Keratinocyte (primary cell): ENCODE measurements around the gene CBARP. TPM values are rescaled to one million over a fixed set of nuclear protein-coding genes. Genes with fewer than 3 reads are reported as not detected.
A peak's percentile ranks its signal among the peaks of the same experiment; 100 is the strongest.

Experiments
- DNase-seq: peaks from one replicate; pipeline ENCODE4 v3.0.0-alpha.2; 2011; ENCODE audit warnings: low read depth, missing footprints, low spot score
- FAIRE-seq: peaks from 2 replicates; lab custom pipeline; 2011; peaks lifted over from hg19 to GRCh38; lab: Jason Lieb, UNC
- H2AFZ ChIP-seq: 2 replicates; pipeline ENCODE4 v1.6.0; 2012; ENCODE audit warnings: low read length, control low read depth, inconsistent platforms; ENCODE audit not compliant: control insufficient read depth
- H3K27ac ChIP-seq: 2 replicates; pipeline ENCODE4 v1.5.1; 2011; ENCODE audit warnings: low read length; ENCODE audit not compliant: control insufficient read depth, insufficient read depth
- H3K27me3 ChIP-seq: 3 replicates; pipeline ENCODE4 v1.6.0; 2011; ENCODE audit warnings: low read length; ENCODE audit not compliant: control insufficient read depth, insufficient read depth; ENCODE audit errors: extremely low read depth
- H3K36me3 ChIP-seq, 2 experiments: 2 replicates in 1 of 2; 3 replicates in 1 of 2; pipeline ENCODE4 v1.5.1; 2011; ENCODE audit warnings: low read length in 2 of 2, mild to moderate bottlenecking in 1 of 2; ENCODE audit not compliant: control insufficient read depth in 2 of 2, insufficient read depth in 2 of 2; ENCODE audit errors: extremely low read depth in 1 of 2
- H3K4me1 ChIP-seq: 3 replicates; pipeline ENCODE4 v1.5.1; 2011; ENCODE audit warnings: low read length; ENCODE audit not compliant: control insufficient read depth, insufficient read depth; ENCODE audit errors: extremely low read depth
- H3K4me2 ChIP-seq: 3 replicates; pipeline ENCODE4 v1.6.0; 2011; ENCODE audit warnings: low read depth, low read length; ENCODE audit not compliant: control insufficient read depth, insufficient read depth; ENCODE audit errors: extremely low read depth
- H3K4me3 ChIP-seq, 3 experiments: fragments of 200-600 bp in 1 of 3; sonication (generic) in 1 of 3; 2 replicates in 2 of 3; 3 replicates in 1 of 3; pipeline ENCODE4 v1.5.1; 2011 to 2016; ENCODE audit warnings: low read length in 3 of 3, mild to moderate bottlenecking in 3 of 3, control low read depth in 2 of 3, inconsistent platforms in 1 of 3, low read depth in 1 of 3, mixed read lengths in 1 of 3, mixed run types in 1 of 3, moderate library complexity in 1 of 3; ENCODE audit not compliant: control insufficient read depth in 2 of 3, insufficient read depth in 2 of 3; ENCODE audit errors: extremely low read depth in 1 of 3
- H3K79me2 ChIP-seq: 2 replicates; pipeline ENCODE4 v1.6.0; 2012; ENCODE audit warnings: low read length; ENCODE audit not compliant: control insufficient read depth, insufficient read depth
- H3K9ac ChIP-seq: 3 replicates; pipeline ENCODE4 v1.6.0; 2011; ENCODE audit warnings: low read length; ENCODE audit not compliant: control insufficient read depth, insufficient read depth; ENCODE audit errors: extremely low read depth
- H3K9me1 ChIP-seq: 3 replicates; pipeline ENCODE4 v1.6.0; 2011; ENCODE audit warnings: low read length; ENCODE audit not compliant: control insufficient read depth, insufficient read depth; ENCODE audit errors: extremely low read depth
- H3K9me3 ChIP-seq: 2 replicates; pipeline ENCODE4 v1.5.1; 2012; ENCODE audit warnings: low read depth, low read length; ENCODE audit not compliant: control insufficient read depth
- H4K20me1 ChIP-seq: 3 replicates; pipeline ENCODE4 v1.6.0; 2011; ENCODE audit warnings: low read length; ENCODE audit not compliant: control insufficient read depth, insufficient read depth; ENCODE audit errors: extremely low read depth
- EZH2 ChIP-seq: IDR thresholded peaks from one replicate; pipeline ENCODE4 v1.6.1; 2012; ENCODE audit warnings: inconsistent platforms, mild to moderate bottlenecking, low read length, moderate library complexity
- dilution Hi-C: fragments of 300-500 bp; cut with MboI; formaldehyde crosslinking; loops from one replicate; pipeline ENCODE4 v1.7.0; 2020; ENCODE audit warnings: low sequenced_read_pairs; ENCODE audit not compliant: extremely low pct_ligation_motif_present
- polyA plus RNA-seq, 5 experiments: library from polyadenylated mRNA; depleted of rRNA in 3 of 5; stranded (reverse) in 3 of 5; stranded (forward) in 1 of 5; unstranded in 1 of 5; fragments of >200 nt; gene quantifications; 1 replicate in 1 of 5; 2 replicates in 3 of 5; 3 replicates in 1 of 5; pipeline versions ENCODE4 v1.2.1 to v1.2.3, GENCODE V29; 2011 to 2012; ENCODE audit warnings: missing spikeins in 2 of 5, low read depth in 1 of 5, low replicate concordance in 1 of 5
- TF ChIP-seq, protein P1 (sequence below), 3 experiments: IDR thresholded peaks in 1 of 3; conservative IDR thresholded peaks in 1 of 3; optimal IDR thresholded peaks in 1 of 3; 2 replicates in 2 of 3; 3 replicates in 1 of 3; pipeline versions ENCODE3 to v1.5.1; 2011; ENCODE audit warnings: low read length in 3 of 3, mild to moderate bottlenecking in 3 of 3, moderate library complexity in 2 of 3, control low read depth in 1 of 3, inconsistent platforms in 1 of 3; ENCODE audit not compliant: insufficient read depth in 2 of 3; ENCODE audit errors: extremely low read depth in 1 of 3

CBARP gene
- polyA plus RNA-seq, 1 donor (not counting 4 experiments of a cell fraction or from before 2014, with no cell fraction given), result 0.93 TPM

DNA sequence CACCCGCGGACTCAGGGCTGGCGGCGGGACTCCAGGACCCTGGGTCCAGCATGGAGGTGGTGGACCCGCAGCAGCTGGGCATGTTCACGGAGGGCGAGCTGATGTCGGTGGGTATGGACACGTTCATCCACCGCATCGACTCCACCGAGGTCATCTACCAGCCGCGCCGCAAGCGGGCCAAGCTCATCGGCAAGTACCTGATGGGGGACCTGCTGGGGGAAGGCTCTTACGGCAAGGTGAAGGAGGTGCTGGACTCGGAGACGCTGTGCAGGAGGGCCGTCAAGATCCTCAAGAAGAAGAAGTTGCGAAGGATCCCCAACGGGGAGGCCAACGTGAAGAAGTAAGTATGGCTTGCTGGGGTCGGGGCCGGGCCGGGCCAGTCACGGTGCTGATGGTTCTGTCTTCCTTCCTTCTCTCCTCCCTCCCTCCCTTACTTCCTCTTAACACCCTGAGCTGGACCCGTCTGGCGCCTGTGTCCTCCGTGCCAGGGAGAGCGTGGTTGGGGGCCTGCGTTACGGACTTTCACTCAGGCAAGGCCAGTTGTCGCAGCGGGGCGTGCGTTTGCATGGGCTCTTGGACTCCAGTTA, 30.8 kb downstream of the CBARP start:
- Histone ChIP-seq H3K4me2 (peak overlapping the region; percentile 95), H3K9me1 (no peaks in the 10 kb centered on the region), H3K9ac (peak overlapping the region; percentile 81), H3K79me2 (peaks cover 54% of the 10 kb centered on the region), H3K27ac (peak overlapping the region; percentile 67), H4K20me1 (peaks cover 11% of the 10 kb centered on the region), H2AFZ (no peak overlapping the region), H3K27me3 (no peaks in the 10 kb centered on the region), H3K4me1 (peaks cover 29% of the 10 kb centered on the region), H3K4me3 (peak overlapping the region; percentile 73 to 89 (median 79)), H3K9me3 (no peaks in the 10 kb centered on the region), H3K36me3 (peaks cover 4 to 14% of the 10 kb centered on the region in 2 experiments)
- DNase-seq (no peak), FAIRE-seq (no peak)
- no peak for TF ChIP-seq EZH2
- TF ChIP-seq, protein P1, sequence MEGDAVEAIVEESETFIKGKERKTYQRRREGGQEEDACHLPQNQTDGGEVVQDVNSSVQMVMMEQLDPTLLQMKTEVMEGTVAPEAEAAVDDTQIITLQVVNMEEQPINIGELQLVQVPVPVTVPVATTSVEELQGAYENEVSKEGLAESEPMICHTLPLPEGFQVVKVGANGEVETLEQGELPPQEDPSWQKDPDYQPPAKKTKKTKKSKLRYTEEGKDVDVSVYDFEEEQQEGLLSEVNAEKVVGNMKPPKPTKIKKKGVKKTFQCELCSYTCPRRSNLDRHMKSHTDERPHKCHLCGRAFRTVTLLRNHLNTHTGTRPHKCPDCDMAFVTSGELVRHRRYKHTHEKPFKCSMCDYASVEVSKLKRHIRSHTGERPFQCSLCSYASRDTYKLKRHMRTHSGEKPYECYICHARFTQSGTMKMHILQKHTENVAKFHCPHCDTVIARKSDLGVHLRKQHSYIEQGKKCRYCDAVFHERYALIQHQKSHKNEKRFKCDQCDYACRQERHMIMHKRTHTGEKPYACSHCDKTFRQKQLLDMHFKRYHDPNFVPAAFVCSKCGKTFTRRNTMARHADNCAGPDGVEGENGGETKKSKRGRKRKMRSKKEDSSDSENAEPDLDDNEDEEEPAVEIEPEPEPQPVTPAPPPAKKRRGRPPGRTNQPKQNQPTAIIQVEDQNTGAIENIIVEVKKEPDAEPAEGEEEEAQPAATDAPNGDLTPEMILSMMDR (optimal IDR thresholded peaks at IDR 0.05 in 1 of 3, IDR thresholded peaks at IDR 0.05 in 1 of 3, conservative IDR thresholded peaks at IDR 0.05 in 1 of 3; ENCODE audit: extremely low read depth in 1 of 3, insufficient read depth in 2 of 3, low read length in 3 of 3), result no peak
- dilution Hi-C loops, result no loop called here

DNA sequence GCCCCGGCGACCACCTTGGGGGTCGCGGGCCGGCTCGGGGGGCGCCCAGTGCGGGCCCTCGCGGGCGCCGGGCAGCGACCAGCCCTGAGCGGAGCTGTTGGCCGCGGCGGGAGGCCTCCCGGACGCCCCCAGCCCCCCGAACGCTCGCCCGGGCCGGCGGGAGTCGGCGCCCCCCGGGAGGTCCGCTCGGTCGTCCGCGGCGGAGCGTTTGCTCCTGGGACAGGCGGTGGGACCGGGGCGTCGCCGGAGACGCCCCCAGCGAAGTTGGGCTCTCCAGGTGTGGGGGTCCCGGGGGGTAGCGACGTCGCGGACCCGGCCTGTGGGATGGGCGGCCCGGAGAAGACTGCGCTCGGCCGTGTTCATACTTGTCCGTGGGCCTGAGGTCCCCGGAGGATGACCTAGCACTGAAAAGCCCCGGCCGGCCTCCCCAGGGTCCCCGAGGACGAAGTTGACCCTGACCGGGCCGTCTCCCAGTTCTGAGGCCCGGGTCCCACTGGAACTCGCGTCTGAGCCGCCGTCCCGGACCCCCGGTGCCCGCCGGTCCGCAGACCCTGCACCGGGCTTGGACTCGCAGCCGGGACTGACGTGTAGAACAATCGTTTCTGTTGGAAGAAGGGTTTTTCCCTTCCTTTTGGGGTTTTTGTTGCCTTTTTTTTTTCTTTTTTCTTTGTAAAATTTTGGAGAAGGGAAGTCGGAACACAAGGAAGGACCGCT, 31.5 kb downstream of the CBARP start:
- peak overlapping the region; percentile 73 to 89 (median 79) for H3K4me3 ChIP-seq
- peaks cover 11% of the 10 kb centered on the region for H4K20me1 ChIP-seq
- peaks cover 47% of the 10 kb centered on the region for H3K79me2 ChIP-seq
- FAIRE-seq, result no peak
- TF ChIP-seq EZH2, result no peak
- TF ChIP-seq, protein P1 (optimal IDR thresholded peaks at IDR 0.05 in 1 of 3, IDR thresholded peaks at IDR 0.05 in 1 of 3, conservative IDR thresholded peaks at IDR 0.05 in 1 of 3; ENCODE audit: extremely low read depth in 1 of 3, insufficient read depth in 2 of 3, low read length in 3 of 3), result no peak
- H3K4me2 ChIP-seq, result peak overlapping the region; percentile 95
- H3K4me1 ChIP-seq, result peaks cover 26% of the 10 kb centered on the region
- H3K27ac ChIP-seq, result peak overlapping the region; percentile 67
- H2AFZ ChIP-seq, result no peak overlapping the region
- no peak for DNase-seq
- dilution Hi-C loops, result no loop called here
- no peaks in the 10 kb centered on the region for H3K9me1 ChIP-seq
- no peaks in the 10 kb centered on the region for H3K9me3 ChIP-seq
- H3K9ac ChIP-seq, result peak overlapping the region; percentile 81
- H3K36me3 ChIP-seq, result peaks cover 3 to 8% of the 10 kb centered on the region in 2 experiments
- no peaks in the 10 kb centered on the region for H3K27me3 ChIP-seq
